ENCODE data around the gene MRPL43.

DNA sequence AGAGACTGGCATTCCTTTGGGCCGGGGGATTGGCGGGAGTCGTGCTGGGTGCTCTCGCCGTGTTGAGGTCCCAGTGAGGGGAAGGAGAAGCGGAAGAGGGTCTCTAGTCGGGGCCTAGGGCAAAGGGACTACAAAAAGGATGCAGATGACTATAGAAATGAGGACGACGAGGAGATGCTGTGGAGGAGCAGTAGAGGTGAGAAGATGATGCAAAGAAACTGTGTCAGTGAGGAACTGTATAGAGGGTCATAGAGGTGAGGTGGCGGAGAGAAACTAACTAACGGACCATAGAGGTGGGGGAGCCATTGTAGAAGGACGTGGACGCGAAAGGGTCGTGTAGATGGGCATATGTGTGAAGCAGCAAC is 370 bp upstream of the MRPL43 start:
- TF ChIP-seq, protein P1, sequence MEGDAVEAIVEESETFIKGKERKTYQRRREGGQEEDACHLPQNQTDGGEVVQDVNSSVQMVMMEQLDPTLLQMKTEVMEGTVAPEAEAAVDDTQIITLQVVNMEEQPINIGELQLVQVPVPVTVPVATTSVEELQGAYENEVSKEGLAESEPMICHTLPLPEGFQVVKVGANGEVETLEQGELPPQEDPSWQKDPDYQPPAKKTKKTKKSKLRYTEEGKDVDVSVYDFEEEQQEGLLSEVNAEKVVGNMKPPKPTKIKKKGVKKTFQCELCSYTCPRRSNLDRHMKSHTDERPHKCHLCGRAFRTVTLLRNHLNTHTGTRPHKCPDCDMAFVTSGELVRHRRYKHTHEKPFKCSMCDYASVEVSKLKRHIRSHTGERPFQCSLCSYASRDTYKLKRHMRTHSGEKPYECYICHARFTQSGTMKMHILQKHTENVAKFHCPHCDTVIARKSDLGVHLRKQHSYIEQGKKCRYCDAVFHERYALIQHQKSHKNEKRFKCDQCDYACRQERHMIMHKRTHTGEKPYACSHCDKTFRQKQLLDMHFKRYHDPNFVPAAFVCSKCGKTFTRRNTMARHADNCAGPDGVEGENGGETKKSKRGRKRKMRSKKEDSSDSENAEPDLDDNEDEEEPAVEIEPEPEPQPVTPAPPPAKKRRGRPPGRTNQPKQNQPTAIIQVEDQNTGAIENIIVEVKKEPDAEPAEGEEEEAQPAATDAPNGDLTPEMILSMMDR (IDR thresholded peaks at IDR 0.05) = no peak
- TF ChIP-seq POLR2A (IDR thresholded peaks at IDR 0.05; ENCODE audit: low read length) = no peak
- TF ChIP-seq, protein P2, sequence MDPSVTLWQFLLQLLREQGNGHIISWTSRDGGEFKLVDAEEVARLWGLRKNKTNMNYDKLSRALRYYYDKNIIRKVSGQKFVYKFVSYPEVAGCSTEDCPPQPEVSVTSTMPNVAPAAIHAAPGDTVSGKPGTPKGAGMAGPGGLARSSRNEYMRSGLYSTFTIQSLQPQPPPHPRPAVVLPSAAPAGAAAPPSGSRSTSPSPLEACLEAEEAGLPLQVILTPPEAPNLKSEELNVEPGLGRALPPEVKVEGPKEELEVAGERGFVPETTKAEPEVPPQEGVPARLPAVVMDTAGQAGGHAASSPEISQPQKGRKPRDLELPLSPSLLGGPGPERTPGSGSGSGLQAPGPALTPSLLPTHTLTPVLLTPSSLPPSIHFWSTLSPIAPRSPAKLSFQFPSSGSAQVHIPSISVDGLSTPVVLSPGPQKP (IDR thresholded peaks at IDR 0.05; ENCODE audit: low read depth, low read length) = no peak
- no peak for TF ChIP-seq RFX5 (IDR thresholded peaks at IDR 0.05)
- TF ChIP-seq FOSL2 (IDR thresholded peaks at IDR 0.05) = no peak
- no peak for TF ChIP-seq FOSL2 (CRISPR knock-in tag; IDR thresholded peaks at IDR 0.05)
- TF ChIP-seq, protein P3, sequence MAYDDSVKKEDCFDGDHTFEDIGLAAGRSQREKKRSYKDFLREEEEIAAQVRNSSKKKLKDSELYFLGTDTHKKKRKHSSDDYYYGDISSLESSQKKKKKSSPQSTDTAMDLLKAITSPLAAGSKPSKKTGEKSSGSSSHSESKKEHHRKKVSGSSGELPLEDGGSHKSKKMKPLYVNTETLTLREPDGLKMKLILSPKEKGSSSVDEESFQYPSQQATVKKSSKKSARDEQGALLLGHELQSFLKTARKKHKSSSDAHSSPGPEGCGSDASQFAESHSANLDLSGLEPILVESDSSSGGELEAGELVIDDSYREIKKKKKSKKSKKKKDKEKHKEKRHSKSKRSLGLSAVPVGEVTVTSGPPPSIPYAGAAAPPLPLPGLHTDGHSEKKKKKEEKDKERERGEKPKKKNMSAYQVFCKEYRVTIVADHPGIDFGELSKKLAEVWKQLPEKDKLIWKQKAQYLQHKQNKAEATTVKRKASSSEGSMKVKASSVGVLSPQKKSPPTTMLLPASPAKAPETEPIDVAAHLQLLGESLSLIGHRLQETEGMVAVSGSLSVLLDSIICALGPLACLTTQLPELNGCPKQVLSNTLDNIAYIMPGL (CRISPR knock-in tag; IDR thresholded peaks at IDR 0.05; ENCODE audit: borderline replicate concordance) = no peak

Measured in A549 (cell line).